ENCODE data around the gene MAP3K1.

The MAP3K1 gene

GRCh38 chr5:56910210-56910965 is 95.0 kb downstream of the MAP3K1 start:
- peak; percentile 64 for DNase-seq

- no peak for DNase-seq
Observed at GRCh38 chr5:56913766-56914165, 98.4 kb downstream of the MAP3K1 start.

- DNase-seq = no peak
Observed at GRCh38 chr5:56914678-56915077, 99.3 kb downstream of the MAP3K1 start.

GRCh38 chr5:56917534-56917933 is 102.2 kb downstream of the MAP3K1 start:
- DNase-seq = no peak

- no peak for DNase-seq
Observed at GRCh38 chr5:56918054-56918453, 102.7 kb downstream of the MAP3K1 start.

- DNase-seq = no peak
Observed at GRCh38 chr5:56919942-56920662, 104.8 kb downstream of the MAP3K1 start.

GRCh38 chr5:56922922-56923321 is 107.6 kb downstream of the MAP3K1 start:
- no peak for DNase-seq

GRCh38 chr5:56934325-56934724 is 119.0 kb downstream of the MAP3K1 start:
- no peak for DNase-seq

- DNase-seq = no peak
Observed at GRCh38 chr5:56938858-56939257, 123.5 kb downstream of the MAP3K1 start.

- DNase-seq = no peak
Observed at GRCh38 chr5:56941981-56942380, 126.6 kb downstream of the MAP3K1 start.

Data from NCI-H345 (cell line).